ENCODE measurements around the gene FAM237A. TPM values are rescaled to one million over a fixed set of nuclear protein-coding genes. Genes with fewer than 3 reads are reported as not detected.

The FAM237A gene
- total RNA-seq, 2 experiments from 2014 or later, result not detected

DNA sequence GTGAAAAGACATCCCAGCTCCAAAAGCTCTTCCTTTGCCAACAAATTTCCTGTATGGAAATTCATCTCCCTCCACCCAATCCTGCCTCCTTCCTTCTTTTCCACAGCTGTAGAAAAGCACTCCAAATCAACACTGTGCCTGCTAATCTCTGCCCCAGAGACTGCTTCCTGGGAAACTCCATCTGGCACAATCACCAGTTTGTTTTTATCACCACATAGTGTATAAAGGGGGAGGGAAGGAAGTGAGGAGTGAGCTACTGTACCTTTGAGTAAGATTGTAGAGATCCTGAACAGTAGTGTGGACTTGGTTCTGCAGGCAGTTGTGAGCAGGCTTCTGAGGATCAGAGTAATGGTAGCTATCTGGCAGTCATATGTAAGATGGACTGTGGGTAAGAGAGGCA, 14.7 kb upstream of the FAM237A start:
- H3K36me3 ChIP-seq (ENCODE audit: insufficient read depth, low read length), result no peaks in the 10 kb centered on the region
- H3K4me2 ChIP-seq (ENCODE audit: low read length), result no peak overlapping the region
- POLR2A ChIA-PET, result no interaction called here
- H3K4me3 ChIP-seq (ENCODE audit: low read depth, low read length, poor library complexity, severe bottlenecking), result no peak overlapping the region
- intact Hi-C loops (cut with micrococcal nuclease; ENCODE audit: unreplicated experiment), result no loop called here
- no peaks in the 10 kb centered on the region for H3K79me2 ChIP-seq (ENCODE audit: insufficient read depth, low read depth, low read length)
- no peaks in the 10 kb centered on the region for H3K9me3 ChIP-seq (ENCODE audit: low read length)
- H4K20me1 ChIP-seq (ENCODE audit: insufficient read depth, low read length), result no peaks in the 10 kb centered on the region
- no peak for DNase-seq (ENCODE audit: low spot score)
- H3K27ac ChIP-seq (ENCODE audit: low read depth, low read length, poor library complexity, severe bottlenecking), result no peak overlapping the region
- no peaks in the 10 kb centered on the region for H3K4me1 ChIP-seq (ENCODE audit: insufficient read depth, low read length, poor library complexity, severe bottlenecking)
- H2AFZ ChIP-seq (ENCODE audit: low read length), result no peak overlapping the region
- TF ChIP-seq EZH2phosphoT487 (IDR thresholded peaks at IDR 0.05; ENCODE audit: borderline replicate concordance, low read depth, low read length), result no peak
- TF ChIP-seq, protein P1, sequence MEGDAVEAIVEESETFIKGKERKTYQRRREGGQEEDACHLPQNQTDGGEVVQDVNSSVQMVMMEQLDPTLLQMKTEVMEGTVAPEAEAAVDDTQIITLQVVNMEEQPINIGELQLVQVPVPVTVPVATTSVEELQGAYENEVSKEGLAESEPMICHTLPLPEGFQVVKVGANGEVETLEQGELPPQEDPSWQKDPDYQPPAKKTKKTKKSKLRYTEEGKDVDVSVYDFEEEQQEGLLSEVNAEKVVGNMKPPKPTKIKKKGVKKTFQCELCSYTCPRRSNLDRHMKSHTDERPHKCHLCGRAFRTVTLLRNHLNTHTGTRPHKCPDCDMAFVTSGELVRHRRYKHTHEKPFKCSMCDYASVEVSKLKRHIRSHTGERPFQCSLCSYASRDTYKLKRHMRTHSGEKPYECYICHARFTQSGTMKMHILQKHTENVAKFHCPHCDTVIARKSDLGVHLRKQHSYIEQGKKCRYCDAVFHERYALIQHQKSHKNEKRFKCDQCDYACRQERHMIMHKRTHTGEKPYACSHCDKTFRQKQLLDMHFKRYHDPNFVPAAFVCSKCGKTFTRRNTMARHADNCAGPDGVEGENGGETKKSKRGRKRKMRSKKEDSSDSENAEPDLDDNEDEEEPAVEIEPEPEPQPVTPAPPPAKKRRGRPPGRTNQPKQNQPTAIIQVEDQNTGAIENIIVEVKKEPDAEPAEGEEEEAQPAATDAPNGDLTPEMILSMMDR (conservative IDR thresholded peaks at IDR 0.05; ENCODE audit: low read length), result no peak
- H3K9me2 ChIP-seq (ENCODE audit: insufficient read depth, low read length), result no peaks in the 10 kb centered on the region
- BruUV-seq (replicated peaks), result no TSS peak
- CTCF ChIA-PET (ENCODE audit: unreplicated experiment), result no interaction called here

DNA sequence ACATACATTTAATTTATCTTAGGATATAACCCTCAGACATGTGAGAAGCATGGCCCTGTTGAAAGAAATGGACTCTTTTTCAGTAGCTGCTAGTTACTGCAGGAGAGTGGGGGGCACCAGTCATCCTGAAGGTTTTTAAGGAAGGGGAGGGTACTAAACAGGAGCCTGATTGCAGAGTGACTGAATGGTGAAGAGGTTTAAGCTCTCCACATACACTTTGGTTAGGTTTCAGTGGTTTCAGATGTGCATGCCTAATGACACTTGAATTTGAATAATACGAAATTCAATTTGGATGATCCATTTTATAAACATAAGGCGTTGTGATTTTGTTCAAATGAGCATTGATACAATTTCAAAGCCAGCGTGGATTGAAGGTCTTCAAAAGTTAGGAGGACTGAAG, 10.9 kb upstream of the FAM237A start:
- CTCF ChIA-PET (ENCODE audit: unreplicated experiment), result no interaction called here
- no peak overlapping the region for H3K4me3 ChIP-seq (ENCODE audit: low read depth, low read length, poor library complexity, severe bottlenecking)
- no peak overlapping the region for H3K4me2 ChIP-seq (ENCODE audit: low read length)
- no peak for TF ChIP-seq EZH2phosphoT487 (IDR thresholded peaks at IDR 0.05; ENCODE audit: borderline replicate concordance, low read depth, low read length)
- TF ChIP-seq, protein P1 (conservative IDR thresholded peaks at IDR 0.05; ENCODE audit: low read length), result no peak
- H3K9me2 ChIP-seq (ENCODE audit: insufficient read depth, low read length), result no peaks in the 10 kb centered on the region
- no peaks in the 10 kb centered on the region for H3K36me3 ChIP-seq (ENCODE audit: insufficient read depth, low read length)
- no peaks in the 10 kb centered on the region for H3K4me1 ChIP-seq (ENCODE audit: insufficient read depth, low read length, poor library complexity, severe bottlenecking)
- BruUV-seq (replicated peaks), result no TSS peak
- no peak overlapping the region for H2AFZ ChIP-seq (ENCODE audit: low read length)
- H3K27ac ChIP-seq (ENCODE audit: low read depth, low read length, poor library complexity, severe bottlenecking), result no peak overlapping the region
- H3K9me3 ChIP-seq (ENCODE audit: low read length), result no peaks in the 10 kb centered on the region
- POLR2A ChIA-PET, result interaction anchor here (0.5 kb wide), 1 partner anchor 729 kb away, joined by 3 read pairs; no protein-coding TSS in a partner anchor
- intact Hi-C loops (cut with micrococcal nuclease; ENCODE audit: unreplicated experiment), result no loop called here
- no peaks in the 10 kb centered on the region for H3K79me2 ChIP-seq (ENCODE audit: insufficient read depth, low read depth, low read length)
- H4K20me1 ChIP-seq (ENCODE audit: insufficient read depth, low read length), result no peaks in the 10 kb centered on the region
- no peak for DNase-seq (ENCODE audit: low spot score)

DNA sequence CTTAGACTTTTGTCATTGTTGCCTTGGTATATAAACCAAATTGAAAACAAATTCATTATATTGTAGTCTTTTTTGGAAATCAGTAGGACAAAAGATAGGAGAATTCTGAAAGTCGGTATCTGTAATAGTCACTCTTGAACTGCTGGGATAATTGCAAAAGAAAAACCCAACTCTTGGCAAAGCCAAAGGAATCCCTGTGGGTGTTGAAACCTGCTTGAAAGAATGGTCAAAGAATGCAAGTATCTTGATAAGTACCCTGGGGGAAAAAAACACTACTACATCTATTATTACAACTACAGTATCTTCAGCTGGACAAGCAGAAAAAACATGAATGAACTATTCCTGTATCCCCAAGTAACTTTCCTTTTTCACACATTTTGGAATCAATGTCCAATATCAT, 7.3 kb upstream of the FAM237A start:
- H3K79me2 ChIP-seq (ENCODE audit: insufficient read depth, low read depth, low read length), result no peaks in the 10 kb centered on the region
- H4K20me1 ChIP-seq (ENCODE audit: insufficient read depth, low read length), result no peaks in the 10 kb centered on the region
- intact Hi-C loops (cut with micrococcal nuclease; ENCODE audit: unreplicated experiment), result no loop called here
- H3K4me2 ChIP-seq (ENCODE audit: low read length), result no peak overlapping the region
- ChIA-PET POLR2A (no interaction called here), CTCF (ENCODE audit: unreplicated experiment) (no interaction called here)
- H3K36me3 ChIP-seq (ENCODE audit: insufficient read depth, low read length), result no peaks in the 10 kb centered on the region
- DNase-seq (ENCODE audit: low spot score), result no peak
- H3K4me3 ChIP-seq (ENCODE audit: low read depth, low read length, poor library complexity, severe bottlenecking), result no peak overlapping the region
- no TSS peak for BruUV-seq (replicated peaks)
- no peak overlapping the region for H2AFZ ChIP-seq (ENCODE audit: low read length)
- no peak overlapping the region for H3K27ac ChIP-seq (ENCODE audit: low read depth, low read length, poor library complexity, severe bottlenecking)
- H3K9me3 ChIP-seq (ENCODE audit: low read length), result no peaks in the 10 kb centered on the region
- H3K4me1 ChIP-seq (ENCODE audit: insufficient read depth, low read length, poor library complexity, severe bottlenecking), result no peaks in the 10 kb centered on the region
- TF ChIP-seq EZH2phosphoT487 (IDR thresholded peaks at IDR 0.05; ENCODE audit: borderline replicate concordance, low read depth, low read length), result no peak
- TF ChIP-seq, protein P1 (conservative IDR thresholded peaks at IDR 0.05; ENCODE audit: low read length), result no peak
- H3K9me2 ChIP-seq (ENCODE audit: insufficient read depth, low read length), result no peaks in the 10 kb centered on the region

Measured in OCI-LY7 (cell line).